ENCODE data around the gene SCN1B.
A peak's percentile ranks its signal among the peaks of the same experiment; 100 is the strongest.
"Not testable (repeated sequence)": the region's sequence is repeated elsewhere in the genome, so short reads cannot be mapped to it uniquely, and the experiment has no call there.

The SCN1B gene

DNA sequence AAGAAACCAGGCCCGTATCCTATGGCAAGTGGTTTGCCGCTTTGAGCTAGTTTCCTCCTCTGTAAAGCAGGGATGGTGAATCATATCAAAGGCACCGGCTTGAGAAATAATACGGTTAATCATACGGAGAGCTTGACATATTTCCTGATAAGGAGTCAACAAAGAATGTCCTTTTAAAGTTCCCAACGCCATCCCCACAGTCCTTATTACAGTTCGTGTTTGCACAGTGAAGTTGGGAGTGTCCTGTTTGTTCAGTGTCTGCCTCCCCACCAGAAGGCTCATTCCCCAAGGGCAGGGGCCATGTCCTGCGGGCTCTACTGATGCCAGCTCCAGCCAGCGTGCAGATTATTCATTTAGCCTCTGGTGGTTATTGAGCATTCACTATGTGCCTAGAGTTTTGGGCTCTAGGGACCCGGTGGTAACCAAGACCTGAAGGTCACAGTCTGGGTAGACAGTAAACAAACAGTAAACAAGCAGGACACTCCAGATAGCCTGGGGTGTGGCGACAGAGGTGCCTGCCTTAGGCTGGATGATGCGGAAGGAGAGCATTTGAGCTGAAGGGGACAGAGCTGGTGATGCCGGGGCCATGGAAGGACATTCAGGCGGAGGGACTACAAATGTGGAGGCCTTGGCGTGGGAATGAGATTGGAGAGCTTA lies 23.8 kb upstream of the SCN1B start:
- Histone ChIP-seq H3K9me3 (ENCODE audit: severe bottlenecking) (no peaks in the 10 kb centered on the region), H3K27ac (ENCODE audit: poor library complexity, severe bottlenecking) (peak overlapping the region; percentile 46), H3K4me1 (ENCODE audit: insufficient read depth, poor library complexity, severe bottlenecking) (peaks cover 7% of the 10 kb centered on the region), H3K27me3 (ENCODE audit: insufficient read depth, poor library complexity, severe bottlenecking) (no peaks in the 10 kb centered on the region), H3K4me3 (ENCODE audit: severe bottlenecking) (no peak overlapping the region), H3K36me3 (ENCODE audit: low read depth) (peaks cover 44% of the 10 kb centered on the region)
- TF ChIP-seq, protein P1, sequence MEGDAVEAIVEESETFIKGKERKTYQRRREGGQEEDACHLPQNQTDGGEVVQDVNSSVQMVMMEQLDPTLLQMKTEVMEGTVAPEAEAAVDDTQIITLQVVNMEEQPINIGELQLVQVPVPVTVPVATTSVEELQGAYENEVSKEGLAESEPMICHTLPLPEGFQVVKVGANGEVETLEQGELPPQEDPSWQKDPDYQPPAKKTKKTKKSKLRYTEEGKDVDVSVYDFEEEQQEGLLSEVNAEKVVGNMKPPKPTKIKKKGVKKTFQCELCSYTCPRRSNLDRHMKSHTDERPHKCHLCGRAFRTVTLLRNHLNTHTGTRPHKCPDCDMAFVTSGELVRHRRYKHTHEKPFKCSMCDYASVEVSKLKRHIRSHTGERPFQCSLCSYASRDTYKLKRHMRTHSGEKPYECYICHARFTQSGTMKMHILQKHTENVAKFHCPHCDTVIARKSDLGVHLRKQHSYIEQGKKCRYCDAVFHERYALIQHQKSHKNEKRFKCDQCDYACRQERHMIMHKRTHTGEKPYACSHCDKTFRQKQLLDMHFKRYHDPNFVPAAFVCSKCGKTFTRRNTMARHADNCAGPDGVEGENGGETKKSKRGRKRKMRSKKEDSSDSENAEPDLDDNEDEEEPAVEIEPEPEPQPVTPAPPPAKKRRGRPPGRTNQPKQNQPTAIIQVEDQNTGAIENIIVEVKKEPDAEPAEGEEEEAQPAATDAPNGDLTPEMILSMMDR (IDR thresholded peaks at IDR 0.05; ENCODE audit: poor library complexity, severe bottlenecking): no peak
- peak; percentile 75 for ATAC-seq (ENCODE audit: low read depth)
- DNase-seq (ENCODE audit: low spot score): no peak

DNA sequence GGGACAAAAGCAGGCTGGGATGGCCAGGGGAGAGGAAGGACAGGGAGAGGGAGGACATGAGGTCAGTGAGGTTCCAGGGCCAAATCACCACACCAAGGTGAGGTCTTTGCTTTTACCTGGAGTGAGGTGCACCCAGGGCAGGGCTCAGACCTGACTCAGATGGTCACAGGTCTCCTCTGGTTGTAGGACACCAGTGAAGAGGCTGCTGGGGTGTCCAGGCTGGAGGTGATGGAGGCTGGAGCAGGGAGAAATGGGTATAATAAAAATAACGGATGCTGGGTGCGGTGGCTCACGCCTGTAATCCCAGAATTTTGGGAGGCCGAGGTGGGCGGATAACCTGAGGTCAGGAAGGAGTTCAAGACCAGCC lies 23.3 kb upstream of the SCN1B start:
- Histone ChIP-seq H3K4me1 (ENCODE audit: insufficient read depth, poor library complexity, severe bottlenecking) (peaks cover 7% of the 10 kb centered on the region), H3K27me3 (ENCODE audit: insufficient read depth, poor library complexity, severe bottlenecking) (no peaks in the 10 kb centered on the region), H3K9me3 (ENCODE audit: severe bottlenecking) (no peaks in the 10 kb centered on the region), H3K4me3 (ENCODE audit: severe bottlenecking) (no peak overlapping the region), H3K36me3 (ENCODE audit: low read depth) (peaks cover 45% of the 10 kb centered on the region), H3K27ac (ENCODE audit: poor library complexity, severe bottlenecking) (peak overlapping the region; percentile 46)
- no peak for DNase-seq (ENCODE audit: low spot score)
- TF ChIP-seq, protein P1 (IDR thresholded peaks at IDR 0.05; ENCODE audit: poor library complexity, severe bottlenecking): no peak
- ATAC-seq (ENCODE audit: low read depth): no peak

DNA sequence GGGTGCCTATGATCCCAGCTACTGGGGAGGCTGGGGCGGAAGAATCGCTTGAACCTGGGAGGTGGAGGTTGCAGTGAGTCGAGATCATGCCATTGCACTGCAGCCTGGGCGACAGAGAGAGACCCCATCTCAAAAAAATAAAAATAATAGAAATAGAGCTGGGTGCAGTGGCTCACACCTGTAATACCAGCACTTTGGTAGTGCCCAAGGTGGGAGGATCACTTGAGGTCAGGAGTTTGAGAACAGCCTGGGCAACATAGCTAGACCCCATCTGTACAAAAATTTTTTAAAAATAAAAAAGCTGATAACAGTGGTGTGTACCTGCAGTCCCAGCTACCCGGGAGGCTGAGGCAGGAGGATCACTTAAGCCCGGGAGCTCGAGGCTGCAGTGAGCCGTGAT lies 22.8 kb upstream of the SCN1B start:
- H3K4me3 ChIP-seq (ENCODE audit: severe bottlenecking); DNase-seq (ENCODE audit: low spot score); H3K4me1 ChIP-seq (ENCODE audit: insufficient read depth, poor library complexity, severe bottlenecking); H3K9me3 ChIP-seq (ENCODE audit: severe bottlenecking); H3K27ac ChIP-seq (ENCODE audit: poor library complexity, severe bottlenecking); ATAC-seq (ENCODE audit: low read depth); H3K27me3 ChIP-seq (ENCODE audit: insufficient read depth, poor library complexity, severe bottlenecking): not testable (repeated sequence)
- H3K36me3 ChIP-seq (ENCODE audit: low read depth): peaks cover 50% of the 10 kb centered on the region

DNA sequence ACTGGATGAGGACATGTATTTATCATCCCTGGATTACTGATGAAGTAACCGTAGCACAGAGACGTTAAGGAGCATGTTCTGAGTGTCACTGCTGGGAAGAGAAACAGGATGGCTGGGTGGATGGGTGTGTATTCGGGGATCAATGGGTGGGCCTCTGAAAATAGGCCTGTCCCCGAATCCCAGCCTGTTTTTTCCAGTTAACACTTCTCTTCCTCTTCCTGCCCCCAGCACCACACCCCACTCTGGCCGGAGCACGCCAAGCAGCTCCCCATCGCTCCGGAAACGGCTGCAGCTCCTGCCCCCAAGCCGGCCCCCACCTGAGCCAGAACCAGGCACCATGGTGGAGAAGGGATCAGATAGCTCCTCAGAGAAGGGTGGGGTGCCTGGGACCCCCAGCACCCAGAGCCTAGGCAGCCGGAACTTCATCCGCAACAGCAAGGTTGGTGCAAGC lies 21.4 kb upstream of the SCN1B start:
- peaks cover 61% of the 10 kb centered on the region for H3K36me3 ChIP-seq (ENCODE audit: low read depth)
- no peaks in the 10 kb centered on the region for H3K27me3 ChIP-seq (ENCODE audit: insufficient read depth, poor library complexity, severe bottlenecking)
- TF ChIP-seq, protein P1 (IDR thresholded peaks at IDR 0.05; ENCODE audit: poor library complexity, severe bottlenecking): no peak
- peaks cover 7% of the 10 kb centered on the region for H3K4me1 ChIP-seq (ENCODE audit: insufficient read depth, poor library complexity, severe bottlenecking)
- H3K4me3 ChIP-seq (ENCODE audit: severe bottlenecking): no peak overlapping the region
- DNase-seq (ENCODE audit: low spot score): no peak
- H3K9me3 ChIP-seq (ENCODE audit: severe bottlenecking): no peaks in the 10 kb centered on the region
- ATAC-seq (ENCODE audit: low read depth): no peak
- H3K27ac ChIP-seq (ENCODE audit: poor library complexity, severe bottlenecking): no peak overlapping the region

DNA sequence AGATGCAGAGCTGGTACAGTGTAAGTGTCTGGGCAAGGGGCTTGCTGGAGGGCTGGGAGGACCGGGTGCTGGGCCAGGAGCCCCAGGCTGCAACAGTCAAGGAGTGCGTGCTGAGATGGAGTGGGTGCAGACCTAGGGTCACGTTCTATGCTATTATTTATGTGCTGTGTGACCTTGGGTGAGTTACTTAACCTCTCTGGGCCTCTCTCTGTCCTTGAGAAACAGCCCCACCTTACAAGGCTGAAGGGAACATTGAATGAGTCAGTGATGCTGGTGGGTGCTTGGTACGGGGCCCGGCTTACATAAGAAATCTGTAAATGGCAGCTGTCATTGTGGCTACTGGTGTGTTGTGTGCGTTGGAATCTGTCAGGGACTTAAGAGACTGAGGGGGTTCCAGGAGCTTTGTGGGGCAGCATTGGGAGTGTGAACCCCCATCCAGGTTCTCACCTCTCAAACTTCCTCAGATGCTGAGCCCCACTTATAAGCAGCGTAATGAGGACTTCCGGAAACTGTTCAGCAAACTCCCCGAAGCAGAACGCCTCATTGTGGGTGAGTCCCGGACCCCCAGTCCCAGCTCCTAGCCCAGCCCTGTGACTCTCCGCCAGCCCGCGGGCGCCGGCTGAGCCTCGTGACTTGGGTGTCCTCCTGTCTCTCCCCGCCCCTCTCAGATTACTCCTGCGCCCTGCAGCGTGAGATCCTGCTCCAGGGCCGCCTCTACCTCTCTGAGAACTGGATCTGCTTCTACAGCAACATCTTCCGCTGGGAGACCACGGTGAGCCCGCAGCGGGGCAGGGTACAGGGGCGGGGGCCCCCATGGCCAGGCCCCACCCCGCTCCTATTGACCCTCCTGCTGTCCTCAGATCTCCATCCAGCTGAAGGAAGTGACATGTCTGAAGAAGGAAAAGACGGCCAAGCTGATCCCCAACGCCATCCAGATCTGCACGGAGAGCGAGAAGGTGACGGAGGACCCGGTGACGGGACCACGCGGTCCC lies 20.6 kb upstream of the SCN1B start:
- no peak for DNase-seq (ENCODE audit: low spot score)
- H3K4me3 ChIP-seq (ENCODE audit: severe bottlenecking): no peak overlapping the region
- peaks cover 69% of the 10 kb centered on the region for H3K36me3 ChIP-seq (ENCODE audit: low read depth)
- peaks cover 7% of the 10 kb centered on the region for H3K4me1 ChIP-seq (ENCODE audit: insufficient read depth, poor library complexity, severe bottlenecking)
- H3K27me3 ChIP-seq (ENCODE audit: insufficient read depth, poor library complexity, severe bottlenecking): no peaks in the 10 kb centered on the region
- H3K9me3 ChIP-seq (ENCODE audit: severe bottlenecking): no peaks in the 10 kb centered on the region
- no peak overlapping the region for H3K27ac ChIP-seq (ENCODE audit: poor library complexity, severe bottlenecking)
- TF ChIP-seq, protein P1 (IDR thresholded peaks at IDR 0.05; ENCODE audit: poor library complexity, severe bottlenecking): no peak
- ATAC-seq (ENCODE audit: low read depth): no peak

Data from RWPE2 (cell line).